ENCODE results near the gene B3GAT1.
"Not testable (repeated sequence)": the region's sequence is repeated elsewhere in the genome, so short reads cannot be mapped to it uniquely, and the experiment has no call there.

B3GAT1 gene

DNA sequence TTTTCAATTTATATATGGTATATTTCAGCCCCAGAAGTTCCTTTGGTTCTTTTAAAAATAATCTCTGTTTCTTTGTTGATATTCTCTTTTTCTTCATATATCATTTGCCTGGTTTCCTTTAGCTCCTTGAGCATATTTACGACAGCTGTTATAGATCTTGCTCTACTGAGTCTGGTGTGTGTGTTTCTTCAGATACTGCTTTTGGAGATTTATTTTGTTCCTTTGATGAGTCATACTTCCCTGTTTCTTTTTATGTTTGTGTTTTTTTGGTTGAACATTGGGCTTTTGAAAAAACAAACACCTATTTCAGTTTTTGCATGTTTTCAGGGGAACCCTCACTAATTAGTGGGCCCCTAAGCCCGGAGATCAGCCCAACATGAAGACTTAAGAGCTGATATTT is 56.9 kb downstream of the B3GAT1 start:
- DNase-seq, result no peak

DNA sequence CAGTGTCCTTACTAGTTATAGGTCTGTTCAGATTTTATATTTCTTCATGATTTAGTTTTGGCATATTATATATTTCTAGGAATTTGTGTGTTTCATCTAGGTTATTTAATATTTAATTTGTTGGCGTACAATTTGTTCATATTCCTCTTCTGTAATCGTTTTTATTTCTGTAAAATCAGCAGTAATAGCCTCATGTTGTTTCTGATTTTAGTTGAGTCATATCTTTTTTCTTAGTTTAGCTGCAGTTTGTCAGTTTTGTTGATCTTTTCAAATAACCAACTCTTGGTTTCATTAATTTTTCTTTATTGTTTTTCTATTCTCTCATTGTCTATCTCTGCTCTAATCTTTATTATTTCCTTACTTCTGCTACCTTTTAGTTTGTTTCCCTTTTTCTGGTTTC is 59.9 kb downstream of the B3GAT1 start:
- DNase-seq, result no peak

DNA sequence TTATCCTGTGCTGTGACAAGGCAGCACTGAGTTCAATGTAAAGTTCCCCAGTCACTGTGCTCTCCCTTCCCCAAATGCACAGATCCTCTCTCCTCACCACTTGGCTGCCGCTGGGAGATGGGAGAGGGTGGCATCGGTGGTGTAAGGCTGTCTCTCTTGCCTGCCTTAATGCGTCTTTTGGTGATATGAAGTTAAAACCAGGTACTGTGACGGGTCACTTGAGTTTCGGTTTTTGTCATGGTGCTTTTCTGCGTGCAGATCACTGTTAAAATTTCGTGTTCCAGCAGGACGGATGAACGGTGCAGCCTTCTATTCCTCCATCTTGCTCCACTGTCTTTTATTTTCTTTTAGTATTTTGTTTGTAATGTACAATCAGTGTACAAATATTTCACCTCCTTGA is 61.7 kb downstream of the B3GAT1 start:
- DNase-seq, result no peak

DNA sequence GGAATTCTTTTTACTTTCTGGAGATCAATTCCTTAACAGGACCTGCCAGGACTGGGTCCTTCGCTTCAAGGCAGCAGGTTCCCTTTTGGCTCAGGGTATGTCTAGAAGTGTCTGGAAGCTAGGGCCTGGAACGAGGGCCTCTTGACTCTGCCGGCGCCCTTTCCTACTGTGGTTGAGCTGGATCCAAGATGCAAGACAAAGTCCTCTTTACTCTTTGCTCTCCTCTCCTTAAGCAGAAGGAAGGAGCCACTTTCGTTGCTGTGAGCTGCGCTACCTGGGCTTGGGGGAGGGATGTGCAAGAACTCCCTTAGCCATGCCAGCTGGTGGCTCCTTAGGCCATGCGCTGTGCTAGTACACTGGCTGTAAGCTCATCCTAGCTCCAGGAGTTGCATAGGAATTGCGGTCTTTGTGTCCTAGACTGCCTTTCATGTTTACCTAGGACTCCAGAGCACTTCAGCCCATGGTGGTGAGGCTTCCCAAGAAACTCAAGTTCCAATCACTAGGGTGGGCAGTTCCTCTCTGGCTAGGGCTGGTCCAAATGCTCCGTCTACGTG is 62.2 kb downstream of the B3GAT1 start:
- DNase-seq, result no peak

DNA sequence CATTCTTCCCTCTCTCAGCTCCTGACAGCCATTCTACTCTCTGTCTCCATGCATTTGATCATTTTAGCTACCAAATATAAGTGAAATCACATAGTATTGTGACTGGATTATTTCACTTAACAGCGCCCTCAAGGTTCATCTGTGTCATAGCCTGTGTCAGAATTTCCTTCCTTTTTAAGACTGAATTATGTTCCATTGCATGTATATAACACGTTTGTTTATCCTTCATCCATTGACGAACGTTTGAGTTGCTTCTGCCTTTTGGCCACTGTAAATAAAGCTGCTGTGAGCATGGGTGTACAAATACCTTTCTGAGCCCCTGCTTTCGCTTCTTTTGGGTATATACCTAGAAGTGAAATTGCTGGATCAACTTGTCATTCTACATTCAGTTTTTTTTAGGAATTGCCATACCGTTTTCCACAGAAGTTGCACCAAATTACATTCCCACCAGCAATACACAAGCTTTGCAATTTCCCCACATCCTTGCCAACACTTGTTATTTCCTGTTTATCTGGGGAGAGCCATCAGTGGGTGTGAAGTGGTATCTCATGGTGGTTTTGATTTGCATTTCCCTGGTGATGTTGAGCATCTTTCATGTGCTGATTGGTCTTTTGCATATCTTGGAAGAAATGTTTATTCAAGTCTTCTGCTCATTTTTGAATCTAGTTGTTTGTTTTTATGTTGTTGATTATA is 62.8 kb downstream of the B3GAT1 start:
- no peak for DNase-seq

DNA sequence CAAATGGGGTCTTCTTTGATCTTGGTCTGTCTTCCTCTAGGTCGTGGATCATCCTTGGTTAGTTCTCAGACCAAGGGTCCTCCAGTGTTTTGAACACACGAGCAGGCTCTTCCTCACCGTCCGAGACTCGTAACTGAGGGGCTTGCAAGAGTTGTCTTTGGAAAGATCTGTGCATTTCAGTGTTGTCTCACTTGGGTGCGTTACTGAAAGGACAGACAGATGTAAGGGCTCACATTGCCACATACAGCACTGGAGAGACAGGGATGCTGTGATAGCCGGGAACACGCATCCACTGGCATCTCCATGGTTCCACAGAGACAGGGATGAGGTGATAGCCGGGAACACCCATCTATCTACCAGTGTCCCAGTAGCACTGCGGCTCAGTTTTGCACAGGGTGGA is 64.6 kb downstream of the B3GAT1 start:
- no peak for DNase-seq

DNA sequence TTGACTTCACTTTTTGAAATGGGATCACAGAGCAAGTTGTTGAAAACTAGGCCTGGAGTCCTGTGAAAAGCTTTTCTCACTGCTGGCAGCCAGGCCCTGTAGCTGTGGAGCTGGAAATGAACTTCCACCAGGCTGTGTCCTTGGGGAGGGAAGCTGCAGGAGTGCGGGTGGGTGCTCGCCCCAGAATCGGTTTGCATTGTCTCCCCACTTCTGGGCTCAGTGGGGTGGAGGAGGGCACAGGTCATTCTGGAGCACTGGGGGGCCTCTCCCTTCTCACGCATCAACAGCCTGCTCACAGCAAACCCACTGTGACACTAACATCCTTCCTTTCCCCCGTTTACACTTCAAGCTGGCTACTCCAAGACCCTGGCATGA is 65.1 kb downstream of the B3GAT1 start:
- no peak for DNase-seq

DNA sequence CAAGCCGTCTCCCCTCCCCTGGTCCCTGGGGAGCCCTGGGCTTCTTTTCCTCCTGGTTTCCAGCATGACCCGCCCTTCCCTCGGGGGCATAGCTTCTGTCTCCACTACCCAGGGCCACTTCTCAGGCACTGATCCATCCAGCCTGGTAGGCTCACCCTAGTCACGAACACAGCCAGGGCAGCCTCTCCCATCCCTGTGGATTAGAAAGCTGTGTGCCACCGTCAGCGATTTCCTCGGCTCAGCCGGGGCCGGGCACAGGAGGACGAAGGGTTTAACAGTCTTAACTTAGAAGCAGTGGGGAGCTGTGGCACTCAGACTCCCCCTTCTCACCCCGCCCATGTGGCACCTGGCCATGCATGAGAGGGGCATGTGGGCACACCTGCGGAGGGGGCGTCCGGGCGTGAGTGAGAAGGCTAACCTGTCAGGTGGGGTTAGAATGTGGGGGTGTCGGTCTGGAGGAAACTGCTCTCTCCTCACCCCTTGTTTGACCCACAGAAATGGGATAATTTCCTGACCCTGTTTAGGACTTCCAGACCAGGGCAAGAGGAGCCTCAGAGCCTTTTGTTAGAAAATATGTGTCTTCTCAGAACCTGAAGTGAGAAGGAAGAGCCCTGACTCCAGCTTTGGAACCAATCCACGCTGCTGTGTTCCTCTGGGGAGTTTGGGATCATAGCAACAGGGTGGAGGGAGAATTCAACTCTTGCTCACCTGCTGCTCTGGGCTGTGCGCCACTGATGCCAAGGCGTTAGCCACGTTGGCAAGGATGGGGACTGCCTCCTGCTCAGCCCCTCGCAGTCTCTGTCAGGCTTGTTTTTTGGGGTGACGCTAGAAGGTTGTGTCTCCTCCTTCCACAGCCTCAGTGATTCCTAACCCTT is 65.7 kb downstream of the B3GAT1 start:
- DNase-seq, result no peak

DNA sequence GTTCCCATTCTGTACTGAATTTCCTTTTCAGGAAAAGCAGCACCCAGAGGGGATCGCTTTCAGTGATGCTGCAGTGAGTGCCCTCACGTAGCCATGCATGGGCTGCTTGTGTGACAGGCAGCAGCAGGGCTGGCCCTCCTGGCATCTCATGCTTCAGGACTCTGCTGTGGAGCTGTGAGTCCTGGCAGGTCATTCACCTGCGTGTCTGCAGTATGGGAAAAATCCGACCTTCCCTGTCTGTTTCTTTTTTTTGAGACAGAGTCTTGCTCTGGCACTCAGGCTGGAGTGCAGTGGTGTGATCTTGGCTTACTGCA is 66.8 kb downstream of the B3GAT1 start:
- no peak for DNase-seq

DNA sequence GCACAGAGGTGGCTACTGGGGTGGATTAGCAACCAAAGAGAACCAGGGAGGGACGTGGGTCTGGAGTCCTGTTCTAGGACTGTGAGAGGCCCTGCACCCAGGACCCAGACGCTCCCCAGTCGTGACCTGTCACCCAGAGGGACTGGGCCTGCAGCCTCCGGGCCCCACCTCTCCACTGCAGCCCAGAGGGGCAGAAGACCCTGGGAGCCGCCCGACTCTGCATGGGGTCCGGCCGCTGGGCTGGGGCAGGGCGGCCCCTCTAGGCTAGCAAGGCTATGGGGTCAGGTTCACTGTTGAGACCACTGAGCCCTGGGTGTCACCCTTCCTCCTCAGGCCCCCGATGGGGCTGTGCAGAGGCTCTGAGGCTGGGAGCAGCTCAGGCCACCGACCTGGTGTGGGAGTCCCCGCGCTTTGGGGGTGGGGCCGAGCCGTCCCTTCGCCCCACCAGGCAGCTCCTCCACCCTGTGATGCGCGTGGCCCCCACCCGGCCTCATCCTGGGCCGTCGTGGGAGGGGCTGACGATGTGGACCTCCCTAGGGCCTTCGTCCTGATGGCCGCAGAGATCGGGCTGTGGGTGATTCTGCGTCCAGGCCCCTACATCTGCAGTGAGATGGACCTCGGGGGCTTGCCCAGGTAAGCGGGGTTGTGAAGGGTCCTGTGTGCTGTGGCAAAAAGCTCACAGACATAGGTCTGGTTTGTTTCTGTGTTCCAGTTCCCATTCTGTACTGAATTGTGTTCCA is 67.4 kb downstream of the B3GAT1 start:
- DNase-seq, result not testable (repeated sequence)

DNA sequence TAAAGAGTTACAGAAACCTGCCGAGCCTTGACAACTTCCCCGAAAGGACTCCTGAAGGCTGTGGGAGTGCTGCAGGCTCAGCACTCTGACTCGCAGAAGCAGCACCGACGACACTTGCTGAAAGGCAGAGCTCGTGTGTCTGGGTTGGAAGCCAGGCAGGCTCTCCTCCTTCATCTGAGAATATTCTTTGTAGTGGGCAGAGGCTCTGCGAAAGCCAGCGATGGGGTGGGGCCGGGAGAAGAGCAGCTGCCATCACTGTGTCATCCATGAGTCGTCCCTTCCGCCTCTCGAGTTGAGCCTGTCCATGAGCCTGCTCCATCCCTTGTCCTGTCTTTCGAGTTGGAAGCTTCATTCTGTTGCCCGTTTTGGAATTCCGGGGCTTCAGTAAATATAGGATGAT is 68.4 kb downstream of the B3GAT1 start:
- DNase-seq, result no peak

DNA sequence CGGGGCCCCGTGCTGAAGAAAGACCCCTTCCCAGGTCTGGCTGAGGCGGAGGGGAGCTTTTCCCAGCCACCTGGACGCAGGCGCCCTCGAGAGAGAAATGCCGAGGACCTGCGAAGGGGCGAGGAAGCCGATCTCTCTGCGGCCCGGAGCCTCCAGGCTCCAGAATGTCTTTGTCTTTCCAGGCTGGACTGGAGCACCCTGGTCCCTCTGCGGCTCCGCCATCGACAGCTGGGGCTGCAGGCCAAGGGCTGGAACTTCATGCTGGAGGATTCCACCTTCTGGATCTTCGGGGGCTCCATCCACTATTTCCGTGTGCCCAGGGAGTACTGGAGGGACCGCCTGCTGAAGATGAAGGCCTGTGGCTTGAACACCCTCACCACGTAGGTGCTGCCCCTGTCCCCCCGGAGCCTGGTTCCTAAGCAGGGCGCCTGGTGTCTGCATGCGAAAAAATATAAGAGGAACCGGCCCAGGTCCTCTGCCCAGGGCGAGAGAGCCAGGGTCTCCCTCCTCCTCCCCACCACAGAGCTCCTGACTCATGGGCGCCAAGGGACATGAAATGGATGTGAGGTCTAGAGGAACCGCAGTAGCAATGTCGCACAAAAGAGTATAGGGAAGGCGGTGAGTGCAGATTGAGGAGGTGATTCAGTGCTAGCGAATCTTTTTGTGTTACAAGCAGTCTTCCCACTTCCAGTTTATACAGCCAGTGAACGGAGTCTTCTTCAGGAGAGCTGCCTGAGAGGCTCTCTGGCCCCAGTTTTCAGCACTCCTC is 69.3 kb downstream of the B3GAT1 start:
- no peak for DNase-seq

DNA sequence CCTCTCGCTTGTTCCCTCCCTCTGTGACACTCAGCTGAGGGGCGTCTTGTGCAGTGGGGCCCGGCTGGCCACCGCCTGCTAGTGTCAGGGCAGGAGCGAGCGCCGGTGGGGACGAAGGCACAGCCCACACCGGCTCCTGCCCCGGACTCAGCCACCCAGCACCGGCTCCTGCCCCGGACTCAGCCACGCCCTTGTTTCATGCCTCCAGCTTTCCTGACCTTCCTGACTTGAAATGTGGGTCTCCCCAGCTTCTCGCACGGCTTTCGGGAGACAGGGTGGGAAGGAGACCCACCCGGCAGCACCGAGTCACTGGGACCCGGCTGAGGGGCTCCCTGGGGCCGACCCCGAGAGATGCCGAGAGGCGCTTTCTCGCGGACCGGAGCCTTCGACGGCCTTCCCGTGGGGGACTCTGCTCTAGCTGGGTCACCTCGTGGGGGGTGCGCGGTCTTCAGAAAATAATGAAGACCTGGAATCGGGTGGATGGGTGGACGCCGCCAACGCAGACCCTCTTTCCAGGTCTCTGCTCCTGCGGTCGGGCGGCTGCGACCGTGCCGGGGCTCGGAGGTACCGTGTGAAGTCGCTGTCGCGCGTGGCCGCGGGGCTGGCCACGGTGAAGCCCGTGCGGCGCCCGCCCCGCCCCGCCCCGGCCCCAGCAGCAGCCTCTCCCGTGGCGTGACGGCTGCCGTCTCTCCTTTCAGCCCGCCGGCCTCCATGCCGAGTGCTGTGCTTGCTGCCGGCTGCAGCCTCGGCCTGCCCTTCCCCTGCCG is 70.1 kb downstream of the B3GAT1 start:
- DNase-seq, result no peak

DNA sequence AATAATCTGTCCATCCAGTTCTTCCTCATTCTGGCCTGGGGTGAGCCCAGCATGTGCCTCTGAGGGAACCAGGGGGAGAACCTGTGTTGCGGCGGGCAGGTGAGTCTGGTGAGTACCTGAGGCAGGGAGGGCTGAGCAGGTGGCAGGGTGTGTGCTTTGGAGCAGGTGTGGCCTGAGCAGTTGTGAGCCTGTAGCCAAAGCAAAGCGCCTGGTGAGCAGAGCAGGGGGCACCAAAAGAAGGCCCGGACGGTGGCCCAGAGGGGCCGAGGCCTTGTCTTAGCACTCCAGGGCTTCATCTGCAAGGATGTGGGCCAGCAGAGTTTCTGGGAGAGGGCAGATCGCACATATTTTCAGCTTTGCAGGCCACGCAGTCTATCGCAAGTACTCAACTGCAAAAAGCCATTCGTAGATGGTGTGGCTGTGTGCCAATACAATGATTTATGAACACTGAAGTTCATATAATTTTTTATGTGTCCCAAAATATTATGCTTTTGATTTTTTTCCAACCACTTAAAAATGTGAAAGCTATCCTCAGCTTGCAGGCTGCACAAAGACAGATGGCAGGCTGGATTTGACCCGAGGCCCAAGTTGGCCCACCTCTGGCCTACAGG is 71.6 kb downstream of the B3GAT1 start:
- no peak for DNase-seq

DNA sequence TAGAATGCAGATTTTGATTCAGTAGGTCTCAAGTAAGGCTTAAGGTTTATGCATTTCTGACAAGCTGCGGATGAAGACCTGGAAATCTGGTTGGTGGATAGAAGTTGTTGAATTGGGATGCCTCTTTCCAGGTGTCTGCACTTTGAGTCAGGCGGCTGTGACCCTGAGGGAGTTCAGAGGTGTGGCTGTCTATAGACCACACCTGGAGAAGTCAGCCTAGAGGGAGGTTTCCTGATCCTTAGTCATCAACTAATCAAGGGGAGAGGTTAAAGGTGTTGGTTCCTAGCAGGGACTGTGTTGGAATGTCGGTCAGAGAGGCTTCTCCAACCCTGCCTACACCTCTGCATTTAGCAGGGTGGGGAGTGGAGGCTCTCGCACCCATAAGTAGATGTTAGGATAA is 72.3 kb downstream of the B3GAT1 start:
- DNase-seq, result no peak

DNA sequence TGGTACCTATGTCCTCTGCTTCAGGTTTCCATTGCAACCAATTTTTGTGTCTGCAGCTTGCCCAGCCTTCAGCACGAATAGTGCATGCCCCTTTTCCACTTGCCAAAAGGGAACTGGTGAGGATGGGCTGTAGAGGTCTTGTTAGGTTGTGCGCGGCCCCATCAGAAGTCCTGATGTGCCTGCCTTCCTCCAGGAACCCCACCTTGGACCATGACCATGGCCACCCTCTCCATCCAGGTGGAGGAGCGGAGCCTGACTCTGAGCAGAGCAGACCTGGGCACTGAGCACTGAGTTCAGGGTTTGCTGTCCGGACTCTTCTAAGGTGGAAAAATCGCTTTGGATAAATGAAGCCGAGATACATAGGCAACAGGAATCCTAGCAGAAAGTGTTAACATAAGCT is 73.4 kb downstream of the B3GAT1 start:
- DNase-seq, result no peak

DNA sequence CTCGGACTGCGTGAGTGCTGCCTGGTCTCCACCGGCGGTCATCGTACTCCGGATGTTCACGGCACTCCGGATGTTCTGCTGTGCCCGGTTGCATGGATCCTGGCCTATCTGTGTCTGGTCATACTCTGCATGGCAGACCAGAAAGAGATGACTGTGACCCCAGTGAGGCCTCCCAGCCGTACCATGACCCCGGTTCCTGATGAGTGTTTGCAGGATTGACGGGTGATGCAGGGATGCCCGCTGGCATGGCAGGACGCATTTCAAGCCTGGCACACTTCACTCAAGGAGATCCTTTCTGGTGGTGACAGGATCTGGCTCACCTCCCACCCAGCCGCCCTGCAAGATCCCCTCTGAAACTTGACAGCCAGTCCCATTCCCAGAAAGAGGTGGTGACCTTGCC is 74.0 kb downstream of the B3GAT1 start:
- DNase-seq, result no peak

DNA sequence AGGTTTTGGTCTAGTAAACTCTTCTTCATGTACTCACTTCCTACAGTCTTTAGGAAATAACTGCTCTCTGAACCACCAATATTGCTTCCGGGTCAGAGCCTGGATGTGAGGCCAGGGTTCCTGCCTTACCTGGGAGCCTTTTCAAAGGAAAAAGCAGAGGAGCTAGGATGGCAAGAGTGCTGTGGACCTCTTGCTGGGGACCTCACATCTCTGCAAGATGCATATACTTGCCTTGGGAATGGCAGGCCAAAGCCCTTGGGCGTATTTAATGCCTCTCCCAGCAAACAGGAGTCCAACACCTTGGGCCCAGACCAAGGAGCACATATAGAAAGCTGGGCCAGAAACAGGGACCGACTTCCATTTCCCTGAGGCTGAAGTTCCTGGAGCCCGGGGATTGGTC is 75.0 kb downstream of the B3GAT1 start:
- no peak for DNase-seq

DNA sequence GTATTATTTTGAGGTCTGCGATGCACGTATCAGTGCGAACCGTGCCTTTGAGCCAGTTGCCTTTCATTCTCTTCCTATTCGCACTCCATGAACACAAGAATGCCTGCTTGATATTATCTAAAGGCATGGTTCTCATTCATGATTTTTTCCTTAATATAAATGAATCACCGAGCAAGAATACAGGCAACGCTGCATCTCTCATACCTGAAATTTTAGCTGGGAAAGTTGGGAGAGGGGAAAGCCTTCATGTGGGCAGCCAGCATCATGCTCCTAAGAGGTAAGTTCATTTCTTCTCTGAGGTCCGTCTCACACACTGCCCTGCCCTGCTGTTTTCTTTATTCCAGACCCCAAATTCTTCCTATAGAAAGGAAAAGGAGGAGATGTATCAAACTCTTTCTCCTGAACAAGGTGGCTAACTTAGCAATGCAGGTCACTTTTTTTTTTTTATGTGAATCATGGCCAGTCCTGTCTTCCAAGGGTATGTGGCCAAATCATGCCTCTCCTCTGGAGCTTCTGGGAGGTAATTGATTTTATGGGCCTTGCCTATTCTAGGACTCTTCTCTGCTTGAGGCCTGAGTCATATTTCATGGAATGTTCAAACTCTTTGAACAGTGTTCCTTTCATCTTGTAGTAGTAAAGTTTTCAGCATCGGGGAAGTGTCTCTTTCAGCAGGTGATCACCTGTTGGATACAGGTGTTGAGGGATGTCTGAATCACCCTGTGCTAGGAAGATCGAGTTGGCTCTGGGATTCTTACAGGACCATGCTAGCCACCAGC is 77.1 kb downstream of the B3GAT1 start:
- DNase-seq, result no peak

DNA sequence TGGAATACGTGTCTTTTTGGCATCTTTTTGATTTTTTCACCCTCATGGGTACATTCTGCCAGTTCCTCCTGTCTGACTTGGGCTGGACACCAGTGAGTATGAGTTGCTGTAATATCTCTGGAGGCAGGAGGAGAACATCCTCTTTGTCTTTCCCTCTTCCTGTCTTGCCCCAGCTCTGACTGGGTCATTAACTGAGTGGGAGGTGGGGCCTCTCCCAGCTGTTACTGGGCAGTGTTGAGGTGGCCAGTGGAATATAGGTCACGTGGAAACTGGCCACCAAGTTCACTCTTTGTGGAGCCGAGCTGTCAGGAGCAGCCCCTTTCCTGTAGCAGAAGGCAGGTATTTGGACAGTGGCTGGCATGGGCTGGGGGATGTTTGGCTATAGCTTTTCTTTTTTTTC is 78.1 kb downstream of the B3GAT1 start:
- no peak for DNase-seq

DNA sequence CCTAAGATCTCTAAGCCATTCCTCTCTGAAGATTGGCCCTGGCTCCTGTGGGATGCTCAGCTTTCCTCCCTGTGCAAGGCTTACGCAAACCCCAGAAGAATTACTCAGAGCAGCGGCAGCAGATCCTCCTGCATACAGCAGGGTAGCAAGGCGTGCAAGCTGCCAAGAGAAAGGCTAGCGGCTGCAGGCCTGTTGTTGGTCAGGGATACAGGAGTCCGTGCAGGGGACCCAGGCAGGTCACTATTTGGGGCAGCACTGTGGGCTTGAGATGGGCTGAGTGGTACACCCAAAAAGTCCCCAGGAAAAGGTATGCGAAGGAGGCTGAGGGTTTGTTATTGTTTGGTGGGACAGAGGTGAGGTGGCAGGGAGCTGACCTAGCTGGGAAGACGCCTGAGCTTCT is 78.7 kb downstream of the B3GAT1 start:
- DNase-seq, result no peak

Data from NCI-H2107 (cell line).